Erythroblast (primary cell): ENCODE measurements around the gene TNNI2.
"Not testable (repeated sequence)": the region's sequence is repeated elsewhere in the genome, so short reads cannot be mapped to it uniquely, and the experiment has no call there.

Experiments
- DNase-seq, 2 experiments: peaks; one replicate each; lab custom pipeline; 2025; lab: John Stamatoyannopoulos, UW
- GATA1 ChIP-seq: IDR thresholded peaks from 2 replicates; pipeline ENCODE4 v1.6.1; 2011; ENCODE audit warnings: low read depth, mild to moderate bottlenecking, control low read depth, low read length, moderate library complexity
- POLR2A ChIP-seq: IDR thresholded peaks from 2 replicates; pipeline ENCODE4 v1.6.1; 2011; ENCODE audit warnings: mild to moderate bottlenecking, low read length

TNNI2 gene

GRCh38 chr11:1870326-1870696 lies 31.5 kb downstream of the TNNI2 start:
- no peak for TF ChIP-seq GATA1
- no peak for TF ChIP-seq POLR2A
- DNase-seq, result no peak

GRCh38 chr11:1870721-1871466 lies 32.1 kb downstream of the TNNI2 start:
- DNase-seq, result no peak
- TF ChIP-seq GATA1, result no peak
- TF ChIP-seq POLR2A, result no peak

- TF ChIP-seq GATA1 (no peak), POLR2A (no peak)
- no peak for DNase-seq
Observed at GRCh38 chr11:1871531-1871930, 32.8 kb downstream of the TNNI2 start.

- TF ChIP-seq POLR2A (no peak), GATA1 (no peak)
- DNase-seq, result no peak
Observed at GRCh38 chr11:1872267-1872985, 33.6 kb downstream of the TNNI2 start.

GRCh38 chr11:1873048-1873812 lies 34.4 kb downstream of the TNNI2 start:
- TF ChIP-seq POLR2A (no peak), GATA1 (no peak)
- no peak for DNase-seq

- DNase-seq, result not testable (repeated sequence)
Observed at GRCh38 chr11:1873813-1874150, 35.0 kb downstream of the TNNI2 start.

GRCh38 chr11:1874441-1875092 lies 35.8 kb downstream of the TNNI2 start:
- DNase-seq, result not testable (repeated sequence)

GRCh38 chr11:1875093-1875850 lies 36.5 kb downstream of the TNNI2 start:
- TF ChIP-seq GATA1 (no peak), POLR2A (no peak)
- no peak for DNase-seq

- DNase-seq, result not testable (repeated sequence)
Observed at GRCh38 chr11:1875851-1876301, 37.1 kb downstream of the TNNI2 start.

- peak; percentile 28 to 35 for DNase-seq
- TF ChIP-seq POLR2A (no peak), GATA1 (no peak)
Observed at GRCh38 chr11:1876361-1877063, 37.7 kb downstream of the TNNI2 start.

GRCh38 chr11:1877211-1878136 lies 38.7 kb downstream of the TNNI2 start:
- no peak for DNase-seq

More at GRCh38 chr11:1877211-1878136, 38.7 kb downstream of the TNNI2 start:
- no peak for TF ChIP-seq GATA1
- TF ChIP-seq POLR2A, result no peak
